Measurements from ENCODE around the gene FXYD1.

Gene FXYD1

DNA sequence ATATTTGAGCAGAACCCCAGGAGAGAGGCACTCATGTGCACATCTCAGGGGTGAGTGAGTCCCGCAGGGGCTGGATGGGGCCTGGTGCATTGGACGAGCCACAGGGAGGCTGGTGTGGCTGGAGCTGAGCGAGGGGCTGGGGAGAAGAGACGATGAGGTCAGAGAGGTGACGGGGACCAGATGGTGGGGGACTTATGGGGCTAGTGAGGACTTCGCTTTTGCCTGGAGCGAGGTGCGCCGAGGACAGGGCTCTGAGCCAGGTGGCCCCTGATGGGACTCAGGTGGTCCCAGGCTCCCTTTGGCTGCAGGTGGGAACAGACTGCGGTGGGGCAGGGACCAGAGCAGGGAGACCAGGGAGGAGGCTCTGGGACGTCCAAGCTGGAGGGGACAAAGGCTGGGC is 29.9 kb upstream of the FXYD1 start:
- DNase-seq: no peak

DNA sequence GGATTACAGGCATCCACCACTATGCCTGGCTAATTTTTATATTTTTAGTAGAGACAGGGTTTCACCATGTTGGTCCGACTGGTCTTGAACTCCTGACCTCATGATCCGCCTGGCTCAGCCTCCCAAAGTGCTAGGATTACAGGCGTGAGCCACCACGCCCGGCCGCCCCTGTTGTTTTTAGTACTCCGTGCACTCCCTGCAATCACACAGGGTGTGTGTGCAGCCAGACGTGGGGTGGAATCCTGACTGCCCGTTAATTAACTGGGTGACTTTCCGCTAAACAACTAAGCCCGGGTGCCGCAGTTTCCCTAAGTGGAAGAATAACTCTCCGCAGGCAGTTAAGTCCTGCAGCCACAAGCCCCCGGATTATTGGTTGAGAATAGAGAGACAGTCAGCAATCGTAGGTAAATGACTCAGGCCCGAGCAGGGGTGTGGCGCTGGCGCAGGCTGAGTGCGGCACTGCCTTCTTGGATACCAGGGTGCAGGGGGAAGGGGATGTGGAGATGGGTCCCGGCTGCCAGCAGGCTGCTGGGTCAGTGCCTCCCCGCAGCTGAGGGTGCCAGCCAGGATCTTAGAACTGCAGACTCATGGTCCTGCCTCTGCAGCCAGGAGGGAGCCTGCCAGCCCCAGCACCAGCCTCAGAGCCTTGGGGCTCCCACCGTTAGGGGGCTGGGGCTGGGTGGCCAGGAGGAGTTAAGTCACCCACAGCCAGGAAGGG is 29.1 kb upstream of the FXYD1 start:
- DNase-seq: no peak

DNA sequence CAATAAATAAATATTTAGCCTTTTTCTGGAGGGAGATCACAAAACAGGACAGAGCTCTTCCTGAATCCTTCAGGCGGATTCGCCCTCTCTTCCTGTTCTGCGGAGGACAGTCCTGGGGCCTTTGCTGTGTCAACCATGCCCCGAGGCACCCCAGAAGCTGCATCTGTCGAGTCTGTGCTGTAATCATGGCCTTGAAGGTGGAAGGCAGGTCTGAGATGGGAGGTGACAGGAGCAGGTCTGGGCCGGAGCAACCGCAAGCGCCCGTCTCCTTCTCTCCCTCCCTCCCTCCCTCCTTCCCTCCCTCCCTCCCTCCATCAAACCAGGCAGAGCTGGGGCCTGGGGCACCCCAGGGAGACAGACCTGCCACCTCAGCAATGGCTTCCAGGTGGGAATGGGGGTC is 27.6 kb upstream of the FXYD1 start:
- DNase-seq: no peak

DNA sequence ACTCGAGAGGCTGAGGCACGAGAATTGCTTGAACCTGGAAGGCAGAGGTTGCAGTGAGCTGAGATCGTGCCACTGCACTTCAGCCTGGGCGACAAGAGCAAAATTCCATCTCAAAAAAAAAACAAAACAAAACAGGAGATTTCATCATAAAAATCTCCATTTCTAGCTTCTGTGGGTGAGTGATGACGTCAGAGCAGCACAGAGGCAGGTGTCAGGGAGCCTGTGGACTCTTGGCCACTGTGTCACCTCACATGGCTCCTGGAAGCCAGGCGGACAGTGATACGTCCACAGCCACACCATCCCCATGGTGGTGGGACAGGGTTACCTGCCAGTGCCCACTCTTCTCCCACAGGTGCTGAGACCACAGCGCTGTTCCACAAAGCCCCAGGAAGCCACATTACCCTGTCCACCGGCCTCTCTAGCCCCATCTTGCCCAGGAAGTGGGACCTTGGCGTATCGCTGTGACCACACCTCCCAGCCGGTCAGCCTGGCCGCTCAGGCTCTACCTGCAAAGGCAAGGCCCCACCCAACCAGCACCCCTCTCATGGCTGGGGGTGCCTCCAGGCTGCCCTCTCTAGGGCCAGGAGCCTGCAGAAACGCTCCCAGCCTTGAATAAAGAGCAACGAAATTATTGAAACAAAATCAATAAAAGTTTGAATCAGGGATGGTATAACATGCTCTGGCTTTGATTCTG is 25.5 kb upstream of the FXYD1 start:
- DNase-seq: no peak

DNA sequence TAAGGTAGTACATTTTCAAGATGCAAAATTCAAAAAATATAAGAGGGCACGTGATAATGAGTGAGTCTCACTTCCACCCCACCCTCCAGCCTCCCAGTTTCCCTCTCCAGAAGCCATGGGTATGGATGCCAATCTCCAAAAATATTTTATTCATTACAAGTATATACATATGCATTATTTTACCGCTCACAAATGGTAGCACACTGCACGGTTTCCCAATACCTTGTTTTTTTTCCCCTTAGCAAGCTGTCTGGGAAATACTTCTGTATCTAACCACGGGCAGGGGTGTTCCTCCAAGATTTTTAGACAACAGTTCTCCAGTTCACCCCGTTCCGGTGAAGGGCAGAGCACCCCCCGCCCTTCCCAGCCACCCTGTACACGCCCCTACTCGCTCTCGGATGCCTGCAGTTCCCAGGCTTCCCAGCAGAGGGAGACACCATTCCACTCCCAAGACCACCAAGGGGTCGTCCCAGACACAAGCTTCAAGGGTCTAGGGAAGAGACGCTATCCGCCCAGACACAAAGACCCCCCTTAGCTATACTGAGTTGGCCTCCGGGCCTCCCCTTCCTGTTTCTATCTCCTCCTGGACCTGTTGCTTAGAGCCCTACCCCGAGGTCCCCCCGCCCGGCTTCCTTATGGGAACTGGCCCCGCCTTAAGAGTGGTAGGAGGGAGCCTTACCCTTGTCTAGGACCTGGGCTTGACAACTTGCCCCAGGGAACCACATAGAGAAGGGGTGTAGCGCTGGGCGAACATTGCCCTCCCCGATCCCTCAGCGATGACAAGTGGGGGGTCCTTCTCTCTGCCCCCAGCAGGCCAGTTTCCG is 24.1 kb upstream of the FXYD1 start:
- peak; percentile 57 for DNase-seq

DNA sequence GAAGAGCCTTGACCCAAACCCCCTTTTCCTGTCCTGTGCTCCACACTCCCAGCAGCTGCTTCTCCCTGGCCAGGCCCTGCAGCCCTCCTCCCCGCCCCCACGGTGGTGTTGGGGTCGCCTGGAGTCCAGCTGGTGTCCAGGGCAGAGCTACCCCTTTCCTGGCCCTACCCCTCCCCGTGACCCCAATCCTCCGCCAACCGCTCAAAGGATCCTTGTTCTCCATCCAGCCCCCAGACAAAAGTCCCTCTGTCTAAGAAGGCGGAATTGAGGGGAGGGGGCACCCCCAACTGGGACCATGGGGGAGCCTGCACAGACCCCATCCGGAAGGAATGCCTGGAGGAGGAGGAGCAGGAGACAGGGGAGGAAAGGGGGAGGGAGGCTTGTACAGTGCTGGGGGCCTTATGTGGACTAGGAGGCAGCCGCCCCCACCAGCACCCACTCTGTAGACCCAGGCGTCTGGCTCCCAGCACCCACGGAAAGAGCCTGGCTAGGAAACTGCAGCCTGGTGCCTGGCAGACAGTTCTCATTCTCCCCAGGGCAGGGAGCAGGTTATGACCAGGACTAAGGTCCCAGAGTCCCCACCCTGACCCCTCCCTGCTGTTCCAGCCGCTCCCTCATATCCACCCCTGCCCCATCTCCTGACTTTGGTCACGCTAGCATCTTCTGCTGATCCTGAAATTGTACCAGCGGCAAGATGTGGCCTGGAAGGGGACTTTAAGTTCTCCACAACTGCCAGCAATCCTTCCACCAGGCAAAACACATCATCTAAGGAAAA is 23.3 kb upstream of the FXYD1 start, which contains the start of gene FXYD3:
FXYD3 (plus strand) TSS at position 647 of the 775 bp plus-strand sequence. CDS start 3,554 bp downstream, outside the sequence.
- DNase-seq: no peak

DNA sequence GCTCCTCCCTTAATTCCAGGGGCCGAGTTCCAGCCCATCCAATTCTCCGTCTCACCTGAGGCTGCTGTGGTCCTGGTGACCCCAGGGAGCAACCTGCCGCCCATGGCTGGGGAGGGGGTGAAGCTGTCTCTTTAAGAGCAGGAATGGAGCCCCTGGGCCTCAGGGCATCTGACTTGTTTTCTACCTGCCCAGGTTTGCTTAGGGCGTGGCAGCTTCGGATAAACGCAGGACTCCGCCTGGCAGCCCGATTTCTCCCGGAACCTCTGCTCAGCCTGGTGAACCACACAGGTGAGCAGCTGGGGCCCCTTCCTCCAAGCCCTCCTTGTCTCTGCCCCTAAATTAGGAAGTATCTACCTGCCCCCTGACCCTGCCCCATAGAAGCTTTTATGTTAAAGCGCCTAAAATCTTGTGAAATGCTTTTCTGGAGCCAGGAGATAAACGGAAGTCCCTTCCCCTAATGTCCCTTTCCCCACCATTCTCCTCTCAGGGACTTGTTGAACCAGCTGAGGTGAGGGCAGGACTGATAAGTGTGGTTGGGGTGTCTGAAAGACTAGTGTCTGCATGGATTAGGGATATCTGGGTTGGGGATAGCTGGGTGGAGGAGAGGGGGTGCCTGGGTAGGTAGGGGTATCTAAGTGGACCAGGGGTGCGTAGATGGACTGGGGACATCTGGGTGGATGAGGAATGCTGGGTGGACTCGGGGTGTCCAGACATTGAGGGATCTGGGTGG is 22.4 kb upstream of the FXYD1 start:
- DNase-seq: no peak

DNA sequence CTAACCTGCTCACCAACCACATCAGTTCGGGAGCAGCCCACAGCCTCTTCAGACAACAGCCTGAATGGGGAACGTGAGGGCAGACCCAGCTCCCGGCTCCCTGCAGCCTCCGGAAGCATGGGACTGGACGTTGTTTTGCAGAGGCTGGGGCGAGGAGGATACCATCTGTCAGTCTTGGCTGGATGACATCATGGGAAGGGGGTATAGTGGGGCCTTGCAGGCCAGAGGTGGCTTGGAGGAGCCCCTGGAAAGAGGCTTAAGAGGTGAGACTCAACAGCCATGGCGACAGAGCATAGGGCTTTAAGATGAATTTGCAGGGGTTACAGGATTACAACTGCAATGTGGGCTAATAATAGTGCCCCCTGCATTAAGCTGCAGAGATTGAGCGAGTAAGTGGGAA is 21.5 kb upstream of the FXYD1 start:
- DNase-seq: no peak

DNA sequence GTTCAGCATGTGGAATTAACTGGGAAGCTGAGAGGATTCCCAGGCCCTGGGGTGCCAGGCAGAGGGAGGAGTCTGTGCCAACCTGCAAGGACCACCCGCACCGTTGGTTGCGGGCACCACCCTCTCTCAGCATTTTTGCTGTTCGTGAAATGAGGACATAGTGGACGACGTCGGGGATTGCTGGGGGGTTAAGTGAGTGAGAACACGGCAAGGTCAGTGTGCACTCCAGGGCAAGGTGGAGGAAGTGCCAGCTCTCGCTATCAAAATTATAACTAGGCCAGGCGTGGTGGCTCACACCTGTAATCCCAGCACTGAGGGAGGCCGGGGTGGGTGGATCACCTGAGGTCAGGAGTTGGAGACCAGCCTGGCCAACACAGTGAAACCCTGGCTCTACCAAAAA is 20.8 kb upstream of the FXYD1 start:
- DNase-seq: no peak

DNA sequence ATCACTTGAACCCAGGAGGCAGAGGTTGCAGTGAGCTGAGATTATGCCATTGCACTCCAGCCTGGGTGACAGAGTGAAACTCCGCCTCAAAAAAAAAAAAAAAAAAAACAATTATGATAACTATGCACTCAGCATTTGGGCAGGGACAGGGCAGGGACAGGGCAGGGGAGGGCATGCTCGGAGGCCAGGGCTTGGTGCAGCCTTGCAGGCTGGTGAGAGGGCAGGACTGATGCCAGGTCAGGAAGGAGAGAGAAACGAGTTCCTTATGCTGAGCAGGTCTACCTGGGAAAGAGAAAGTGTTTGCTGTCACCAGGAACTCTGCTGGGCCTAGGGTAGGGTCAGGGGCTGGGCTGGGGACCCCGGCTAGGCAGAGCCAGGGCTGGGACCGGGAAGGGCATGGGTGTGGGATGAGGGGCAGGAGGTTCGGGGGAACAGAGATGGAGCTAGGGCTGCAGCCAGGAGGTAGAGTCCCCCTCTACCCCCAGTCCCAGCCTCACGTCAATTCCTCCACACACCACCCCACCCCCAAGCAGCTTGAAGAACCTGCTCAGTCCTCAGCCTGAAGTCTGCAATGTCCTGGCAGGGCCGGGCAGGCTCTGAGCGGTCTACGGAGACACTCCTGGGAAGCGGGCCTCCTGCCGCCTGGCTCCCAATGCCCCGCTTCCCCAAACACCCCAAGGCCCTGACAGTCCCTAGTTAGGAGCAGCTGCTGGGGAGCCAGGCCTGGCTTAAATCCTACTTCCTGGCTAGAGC is 20.2 kb upstream of the FXYD1 start:
- DNase-seq: no peak

DNA sequence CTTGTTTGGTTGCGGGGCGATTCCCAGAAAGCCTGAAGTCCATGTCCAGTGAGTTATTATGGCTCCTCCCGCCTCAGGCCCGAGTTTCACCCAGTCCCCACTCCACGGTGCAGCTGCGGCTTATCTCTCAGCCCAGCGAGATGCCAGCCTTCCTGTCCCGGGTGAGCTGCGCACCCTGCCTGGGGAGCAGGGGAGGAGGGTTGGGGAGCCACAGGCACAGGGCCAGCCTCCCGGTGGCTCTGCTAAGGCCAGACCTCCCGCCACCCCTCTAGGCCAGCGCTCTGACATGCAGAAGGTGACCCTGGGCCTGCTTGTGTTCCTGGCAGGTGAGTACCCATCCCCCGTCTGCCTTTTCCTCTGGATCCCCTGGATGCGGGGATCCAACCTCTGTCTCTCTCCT is 19.5 kb upstream of the FXYD1 start:
- no peak for DNase-seq

DNA sequence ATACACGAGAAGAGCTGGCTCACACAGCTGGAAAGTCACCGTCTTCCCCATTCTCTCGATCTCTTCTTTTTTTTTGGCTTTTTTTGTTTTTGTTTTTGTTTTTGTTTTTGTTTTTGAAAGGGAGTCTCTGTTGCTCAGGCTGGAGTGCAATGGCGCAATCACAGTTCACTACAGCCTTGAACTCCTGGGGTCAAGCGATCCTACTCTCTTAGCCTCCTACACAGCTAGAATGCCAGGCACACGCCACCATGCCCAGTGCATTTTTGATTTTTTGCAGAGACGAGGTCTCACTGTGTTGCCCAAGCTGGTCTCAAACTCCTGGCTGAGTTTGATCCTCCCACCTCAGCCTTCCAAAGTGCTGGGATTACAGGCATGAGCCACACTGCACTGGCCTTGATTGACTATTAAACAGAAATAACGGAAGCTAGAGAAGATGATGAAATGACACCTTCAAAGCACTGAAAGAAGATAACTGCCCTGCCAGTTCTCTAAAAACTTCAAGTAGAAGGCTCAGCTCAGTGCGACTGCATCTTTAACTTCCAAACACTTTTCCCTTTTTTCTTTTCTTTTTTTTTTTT is 19.0 kb upstream of the FXYD1 start:
- DNase-seq: no peak

DNA sequence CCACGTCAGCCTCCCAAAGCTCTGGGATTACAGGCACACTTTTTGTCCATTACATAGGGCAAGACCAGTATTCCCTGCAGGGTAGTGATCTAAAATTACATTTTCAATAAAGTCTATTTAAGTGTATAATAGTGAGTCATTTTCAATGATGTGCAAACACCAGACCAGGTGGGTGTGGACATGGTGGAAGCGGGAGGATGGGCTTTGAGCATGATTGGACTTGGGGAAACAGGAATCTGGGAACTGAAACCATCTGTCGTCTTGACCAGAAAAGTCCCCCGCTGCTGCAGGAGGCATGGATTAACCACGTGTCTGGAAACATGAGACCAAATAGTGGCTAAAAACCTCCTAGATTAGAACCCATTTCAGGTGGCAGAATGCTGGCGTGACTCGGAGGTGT is 18.1 kb upstream of the FXYD1 start:
- DNase-seq: no peak

DNA sequence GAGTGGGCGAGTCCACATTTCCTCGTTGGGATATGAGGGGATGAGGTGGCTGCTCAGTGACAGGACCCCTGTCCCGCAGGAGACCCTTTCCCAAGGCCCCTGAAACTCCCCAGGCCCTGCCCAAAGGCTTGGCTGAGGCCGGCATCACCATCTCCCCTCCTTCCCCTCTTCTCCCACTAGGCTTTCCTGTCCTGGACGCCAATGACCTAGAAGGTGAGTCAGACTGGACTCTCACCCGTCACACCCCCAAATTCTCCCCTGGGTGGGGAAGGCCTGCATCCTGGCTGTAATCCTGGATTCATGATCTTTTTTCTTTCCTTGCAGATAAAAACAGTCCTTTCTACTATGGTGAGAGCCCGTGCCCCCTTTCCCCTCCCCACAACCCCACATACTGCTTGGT is 17.7 kb upstream of the FXYD1 start:
- DNase-seq: no peak

DNA sequence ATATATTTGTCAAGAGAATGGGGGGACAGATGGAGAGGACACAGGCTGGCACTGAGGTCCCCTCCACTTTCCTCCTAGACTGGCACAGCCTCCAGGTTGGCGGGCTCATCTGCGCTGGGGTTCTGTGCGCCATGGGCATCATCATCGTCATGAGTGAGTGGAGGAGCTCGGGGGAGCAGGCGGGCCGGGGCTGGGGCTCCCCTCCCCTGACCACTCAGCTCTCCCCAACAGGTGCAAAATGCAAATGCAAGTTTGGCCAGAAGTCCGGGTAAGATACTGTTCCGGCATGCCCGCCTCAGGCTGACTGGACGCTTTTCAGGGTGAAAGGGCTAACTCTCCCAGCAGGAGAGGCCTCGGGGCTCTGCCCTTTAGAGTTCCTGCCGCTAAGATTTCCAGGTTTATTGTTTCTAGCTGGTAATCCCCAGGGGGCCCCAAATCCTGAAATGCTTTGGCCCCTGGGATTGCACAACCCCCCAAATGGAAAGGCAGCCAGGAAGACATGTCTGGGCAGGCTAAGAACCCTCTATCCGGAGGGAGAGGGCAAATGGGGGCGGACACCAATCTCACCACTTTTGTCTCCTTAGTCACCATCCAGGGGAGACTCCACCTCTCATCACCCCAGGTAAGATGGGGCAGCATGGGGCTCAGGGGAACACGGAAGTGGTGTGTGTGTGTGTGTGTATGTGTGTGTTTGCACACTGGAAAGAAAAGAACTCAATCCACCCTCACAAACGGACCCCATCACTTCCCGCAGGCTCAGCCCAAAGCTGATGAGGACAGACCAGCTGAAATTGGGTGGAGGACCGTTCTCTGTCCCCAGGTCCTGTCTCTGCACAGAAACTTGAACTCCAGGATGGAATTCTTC is 15.7 kb upstream of the FXYD1 start:
- DNase-seq: no peak

DNA sequence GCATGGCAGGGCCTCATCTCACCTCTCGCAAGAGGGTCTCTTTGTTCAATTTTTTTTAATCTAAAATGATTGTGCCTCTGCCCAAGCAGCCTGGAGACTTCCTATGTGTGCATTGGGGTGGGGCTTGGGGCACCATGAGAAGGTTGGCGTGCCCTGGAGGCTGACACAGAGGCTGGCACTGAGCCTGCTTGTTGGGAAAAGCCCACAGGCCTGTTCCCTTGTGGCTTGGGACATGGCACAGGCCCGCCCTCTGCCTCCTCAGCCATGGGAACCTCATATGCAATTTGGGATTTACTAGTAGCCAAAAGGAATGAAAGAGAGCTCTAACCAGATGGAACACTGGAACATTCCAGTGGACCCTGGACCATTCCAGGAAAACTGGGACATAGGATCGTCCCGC is 15.1 kb upstream of the FXYD1 start:
- DNase-seq: no peak

DNA sequence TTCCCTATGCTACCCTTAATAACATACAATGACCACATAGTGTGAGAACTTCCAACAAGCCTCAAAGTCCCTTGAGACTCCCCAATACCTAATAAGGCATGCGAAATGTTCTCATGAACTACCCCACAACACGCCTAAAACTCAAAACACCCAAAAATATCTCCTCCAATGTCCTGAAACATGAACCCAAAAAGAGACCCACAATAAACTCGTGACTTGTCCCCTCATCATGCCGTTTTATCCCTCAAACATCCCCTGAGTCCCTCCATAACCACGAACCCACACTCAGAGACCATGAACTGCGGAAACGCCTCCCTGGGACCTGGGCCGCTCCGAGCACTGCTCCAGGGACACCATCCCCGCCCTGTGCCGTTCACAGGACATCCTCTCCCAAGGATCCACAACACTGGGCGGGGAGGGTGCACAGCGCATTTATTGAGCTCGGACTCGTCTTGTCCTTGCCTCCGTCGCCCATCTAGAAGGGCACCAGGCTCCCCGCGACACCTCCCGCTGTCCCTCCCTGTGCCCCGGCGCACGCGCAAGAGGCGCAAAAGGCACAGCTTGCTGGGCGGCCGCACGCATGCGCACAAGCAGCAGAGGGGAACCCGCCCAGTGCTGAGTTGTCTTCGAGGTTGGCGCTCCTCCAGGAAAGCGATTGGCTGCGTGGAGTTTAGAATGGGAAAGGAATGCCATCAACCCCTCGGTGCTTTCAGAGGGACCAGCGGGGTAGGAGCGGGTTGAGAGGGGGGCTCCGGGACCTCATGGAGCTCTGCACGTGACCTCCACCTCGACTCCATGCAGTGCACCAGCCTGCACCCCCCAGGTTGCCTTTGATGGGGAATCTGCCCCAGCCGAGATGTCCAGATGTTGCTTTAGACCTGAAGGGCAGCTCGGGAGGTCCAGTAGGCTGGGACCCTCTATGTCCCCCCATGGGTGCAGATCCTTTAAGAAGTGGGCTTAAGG is 14.2 kb upstream of the FXYD1 start:
- peak; percentile 88 for DNase-seq

DNA sequence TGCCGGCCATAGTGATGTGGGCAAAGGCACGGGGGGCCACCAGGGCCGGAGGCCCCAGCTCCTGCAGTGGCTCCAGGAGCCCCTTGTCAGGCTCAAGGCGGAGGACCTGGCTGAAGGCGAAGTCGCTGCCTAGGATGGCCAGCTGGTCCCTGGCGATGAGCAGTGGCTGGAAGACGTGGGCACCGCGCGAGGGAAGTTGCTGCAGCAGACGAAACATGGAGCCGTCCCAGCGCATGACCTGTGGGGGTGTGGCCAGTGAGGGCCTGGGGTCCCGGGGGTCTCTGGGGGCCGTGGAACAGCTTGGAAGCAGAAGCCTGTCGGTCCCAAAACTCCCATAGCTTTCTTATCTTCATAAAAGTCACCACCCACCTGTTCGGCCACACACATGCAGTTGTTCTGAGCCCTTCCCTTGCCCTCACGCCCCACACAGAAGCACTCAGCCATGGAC is 13.3 kb upstream of the FXYD1 start:
- no peak for DNase-seq
